Measurements from ENCODE around the gene KLHDC3.

KLHDC3 gene

DNA sequence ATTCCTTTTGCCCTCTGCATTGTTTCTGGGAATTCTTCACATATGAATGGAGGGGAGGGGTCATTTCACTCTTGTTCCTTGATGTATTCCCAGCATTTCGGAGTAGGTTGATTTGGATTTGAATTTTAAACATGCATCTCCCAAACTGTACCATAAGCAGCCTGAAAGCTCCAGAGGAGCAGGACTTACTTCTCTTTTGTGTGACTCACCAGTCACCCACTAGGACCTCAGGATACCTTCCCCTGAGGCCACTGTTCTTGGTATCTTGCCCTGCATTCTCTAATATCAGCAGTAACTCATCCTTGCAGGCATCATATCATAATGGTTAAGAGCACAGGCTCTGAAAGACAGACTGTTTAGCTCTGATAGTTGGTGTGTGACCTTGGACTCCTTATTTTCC, 44.5 kb downstream of the KLHDC3 start:
- no peak for DNase-seq (ENCODE audit: low read depth in 2 of 2)

DNA sequence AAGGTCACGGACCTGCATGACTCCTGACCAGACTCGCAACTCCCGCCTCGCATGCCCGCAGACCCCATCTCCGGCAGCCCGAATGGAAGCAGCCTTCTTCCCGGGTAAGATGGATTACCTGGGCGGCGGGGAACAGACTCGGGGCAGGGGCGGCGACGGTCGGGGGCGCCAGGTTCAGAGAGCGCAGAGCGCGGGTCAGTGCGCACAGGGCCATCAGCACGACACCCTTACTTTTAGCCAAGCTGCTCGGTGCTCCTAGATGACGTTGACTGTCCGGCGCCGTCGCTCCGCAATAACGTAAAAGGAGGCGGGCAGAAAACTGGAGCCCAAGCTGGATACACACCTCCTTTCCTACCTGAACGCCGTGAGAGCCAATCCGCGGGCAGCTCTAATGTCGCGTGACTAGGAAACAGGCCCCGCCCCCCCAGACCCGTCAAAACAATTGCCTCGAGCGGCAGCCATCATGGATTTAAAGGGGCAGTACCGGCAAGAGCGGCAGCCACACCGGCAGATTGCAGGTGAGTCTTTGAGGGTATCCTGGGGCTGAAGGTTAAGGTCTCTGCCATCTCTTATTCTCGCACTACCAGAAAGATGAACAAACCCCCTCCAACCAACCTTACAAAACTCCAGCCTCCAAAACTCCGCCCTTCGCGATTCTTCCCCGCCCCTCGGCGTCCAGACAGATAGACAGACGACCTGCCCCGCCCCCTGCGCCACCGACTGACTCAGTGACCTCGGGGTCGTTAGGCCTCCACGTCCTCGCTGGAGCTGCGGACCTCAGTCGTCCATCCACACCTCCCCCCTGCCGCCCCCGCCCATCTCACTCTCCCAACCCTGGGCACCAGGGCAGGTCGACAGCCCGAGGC, 45.4 kb downstream of the KLHDC3 start, which contains the start of the genes KLC4 and MRPL2:
Gene KLC4, plus strand, starts transcription at position 464 of the 866 bp plus-strand sequence. CDS start 1,705 bp downstream, outside the sequence.
Gene MRPL2, minus strand, starts transcription at position 267 of the 866 bp plus-strand sequence. Its CDS starts 53 bp downstream, at position 214.
- DNase-seq (ENCODE audit: low read depth in 2 of 2) = peak; percentile 92 to 93

DNA sequence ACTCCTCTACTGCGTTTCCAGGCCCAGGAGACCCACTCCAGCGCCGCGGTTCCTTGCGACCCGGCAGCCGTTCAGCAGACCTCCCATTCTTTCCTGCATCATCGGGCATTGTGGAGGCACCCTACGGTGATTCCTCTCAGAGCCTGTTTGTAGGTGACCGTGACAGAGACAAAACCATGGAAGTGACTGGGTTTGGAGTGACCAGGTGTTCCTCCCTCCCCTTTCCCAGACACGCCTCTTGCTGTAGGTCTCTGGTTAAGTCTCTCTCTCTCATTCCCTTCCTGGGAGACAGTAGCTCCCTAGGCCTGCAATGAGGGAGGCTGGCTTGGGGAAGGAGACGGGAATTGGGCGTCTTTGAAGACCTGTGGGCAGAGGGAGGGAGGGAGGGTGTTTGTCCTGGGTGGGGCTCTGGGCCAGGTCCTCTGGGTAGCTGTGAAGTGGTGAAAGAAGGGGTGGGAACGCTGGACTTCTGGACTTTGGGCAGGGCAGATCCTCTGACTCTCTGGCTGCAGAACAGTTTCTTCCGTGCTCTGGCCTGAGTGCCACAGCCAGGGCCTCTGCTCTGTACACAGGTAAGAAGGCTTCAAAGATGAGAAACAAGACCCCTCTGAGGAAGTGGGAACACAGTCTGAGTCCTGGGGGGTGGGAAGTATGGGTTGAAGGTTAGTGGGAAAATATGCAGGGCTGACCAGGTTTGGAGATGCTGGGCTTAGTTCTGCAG, 46.1 kb downstream of the KLHDC3 start:
- DNase-seq (ENCODE audit: low read depth in 2 of 2) = no peak

DNA sequence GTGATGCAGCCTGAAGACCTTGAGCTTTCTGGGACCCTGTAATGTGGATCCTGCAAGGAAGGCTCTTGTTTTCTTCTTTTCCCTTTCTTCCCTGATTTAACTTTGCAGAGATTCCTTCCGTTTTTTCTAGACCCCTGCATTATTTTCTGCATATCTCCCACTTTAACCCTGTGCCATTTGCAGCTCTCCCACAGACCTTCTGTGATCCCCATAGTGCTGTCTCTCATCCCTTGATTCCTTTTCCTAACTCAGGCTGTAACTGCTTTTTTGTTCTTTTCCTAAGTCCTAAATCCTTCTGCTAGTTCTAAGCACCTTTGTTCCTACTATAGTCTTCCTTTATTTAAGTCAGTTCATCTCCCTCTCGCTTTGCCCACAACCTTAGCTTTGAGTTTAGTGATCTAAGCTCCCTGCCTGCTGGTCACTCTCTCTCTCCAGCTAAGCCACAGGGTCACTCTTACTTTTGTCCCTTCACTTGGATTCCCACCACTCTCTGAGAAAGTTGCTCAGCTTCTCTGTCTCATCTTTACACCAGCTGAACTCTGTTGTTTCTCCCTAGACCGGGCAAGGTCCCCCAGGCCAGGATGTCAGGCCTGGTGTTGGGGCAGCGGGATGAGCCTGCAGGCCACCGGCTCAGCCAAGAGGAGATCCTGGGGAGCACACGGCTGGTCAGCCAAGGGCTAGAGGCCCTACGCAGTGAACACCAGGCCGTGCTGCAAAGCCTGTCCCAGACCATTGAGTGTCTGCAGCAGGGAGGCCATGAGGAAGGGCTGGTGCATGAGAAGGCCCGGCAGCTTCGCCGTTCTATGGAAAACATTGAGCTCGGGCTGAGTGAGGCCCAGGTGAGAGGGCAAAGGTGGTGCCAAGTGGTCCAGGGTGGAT, 46.9 kb downstream of the KLHDC3 start:
- no peak for DNase-seq (ENCODE audit: low read depth in 2 of 2)

DNA sequence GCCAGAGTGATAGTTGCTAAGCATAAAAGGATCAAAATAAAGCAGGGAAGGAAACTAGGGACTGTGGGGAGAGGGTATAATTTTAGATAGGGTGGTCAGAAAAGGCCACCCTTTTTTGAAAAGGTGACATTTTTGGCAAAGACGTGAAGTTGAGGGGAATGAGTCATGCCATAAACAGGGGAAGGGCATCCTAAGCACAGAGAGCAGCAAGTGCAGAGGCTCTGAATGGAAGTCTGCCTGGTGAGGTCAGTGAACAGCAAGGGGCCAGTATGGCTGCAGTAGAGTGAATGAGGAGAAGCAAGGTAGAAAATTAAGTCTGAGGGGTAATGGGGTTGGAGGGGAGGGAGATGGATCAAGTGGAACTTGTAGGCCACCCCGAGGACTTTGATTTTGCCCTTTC, 47.8 kb downstream of the KLHDC3 start:
- DNase-seq (ENCODE audit: low read depth in 2 of 2) = no peak

DNA sequence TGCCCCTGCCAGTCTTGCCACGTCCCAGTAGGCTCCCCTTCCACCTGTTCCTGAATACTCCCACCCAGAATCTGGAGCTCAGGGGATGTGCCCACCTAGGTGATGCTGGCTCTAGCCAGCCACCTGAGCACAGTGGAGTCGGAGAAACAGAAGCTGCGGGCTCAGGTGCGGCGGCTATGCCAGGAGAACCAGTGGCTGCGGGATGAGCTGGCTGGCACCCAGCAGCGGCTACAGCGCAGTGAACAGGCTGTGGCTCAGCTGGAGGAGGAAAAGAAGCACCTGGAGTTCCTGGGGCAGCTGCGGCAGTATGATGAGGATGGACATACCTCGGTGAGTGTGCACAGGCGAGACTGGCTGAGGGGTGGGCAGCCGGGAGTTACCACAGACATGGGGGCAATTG, 48.8 kb downstream of the KLHDC3 start:
- no peak for DNase-seq (ENCODE audit: low read depth in 2 of 2)

DNA sequence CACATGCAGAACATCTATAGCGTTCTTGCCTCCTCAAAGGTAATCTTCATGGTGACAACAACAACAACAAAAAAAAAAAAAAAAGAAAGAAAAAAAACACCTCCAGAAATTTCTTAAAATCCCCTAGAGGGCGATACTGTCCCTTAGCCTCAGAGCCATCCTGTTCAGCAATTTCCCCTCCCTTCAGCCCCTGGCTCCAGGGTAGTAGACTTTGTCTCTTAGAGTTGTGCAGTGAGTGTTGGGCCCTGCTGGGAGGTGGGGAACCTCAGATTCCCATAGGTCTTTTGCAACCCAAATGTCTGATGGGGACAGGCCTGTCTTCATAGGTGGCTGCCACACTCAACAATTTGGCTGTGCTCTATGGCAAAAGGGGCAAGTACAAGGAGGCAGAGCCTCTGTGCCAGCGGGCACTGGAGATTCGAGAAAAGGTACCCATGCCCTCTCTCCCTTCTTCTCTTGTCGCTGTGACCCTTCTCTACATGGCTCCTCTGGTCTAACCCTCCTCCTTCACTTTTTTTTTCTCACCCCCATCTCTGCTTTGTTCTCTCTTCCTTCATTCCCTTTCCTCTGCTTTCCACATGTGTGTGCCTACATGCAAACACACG, 56.1 kb downstream of the KLHDC3 start:
- DNase-seq (ENCODE audit: low read depth in 2 of 2) = no peak
